Stimulated activated CD4-positive, alpha-beta T cell treated with anti-CD3 and anti-CD28 coated beads, Interleukin-4, amount 100 ng/mL, for 1 hour (primary cell): ENCODE results near the gene PYGO1.
"Not testable (repeated sequence)": the region's sequence is repeated elsewhere in the genome, so short reads cannot be mapped to it uniquely, and the experiment has no call there.

ENCODE experiments used
- DNase-seq: peaks from one replicate; pipeline ENCODE4 v3.0.0-alpha.2; 2020

Gene PYGO1, protein sequence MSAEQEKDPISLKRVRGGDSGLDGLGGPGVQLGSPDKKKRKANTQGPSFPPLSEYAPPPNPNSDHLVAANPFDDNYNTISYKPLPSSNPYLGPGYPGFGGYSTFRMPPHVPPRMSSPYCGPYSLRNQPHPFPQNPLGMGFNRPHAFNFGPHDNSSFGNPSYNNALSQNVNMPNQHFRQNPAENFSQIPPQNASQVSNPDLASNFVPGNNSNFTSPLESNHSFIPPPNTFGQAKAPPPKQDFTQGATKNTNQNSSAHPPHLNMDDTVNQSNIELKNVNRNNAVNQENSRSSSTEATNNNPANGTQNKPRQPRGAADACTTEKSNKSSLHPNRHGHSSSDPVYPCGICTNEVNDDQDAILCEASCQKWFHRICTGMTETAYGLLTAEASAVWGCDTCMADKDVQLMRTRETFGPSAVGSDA

DNA sequence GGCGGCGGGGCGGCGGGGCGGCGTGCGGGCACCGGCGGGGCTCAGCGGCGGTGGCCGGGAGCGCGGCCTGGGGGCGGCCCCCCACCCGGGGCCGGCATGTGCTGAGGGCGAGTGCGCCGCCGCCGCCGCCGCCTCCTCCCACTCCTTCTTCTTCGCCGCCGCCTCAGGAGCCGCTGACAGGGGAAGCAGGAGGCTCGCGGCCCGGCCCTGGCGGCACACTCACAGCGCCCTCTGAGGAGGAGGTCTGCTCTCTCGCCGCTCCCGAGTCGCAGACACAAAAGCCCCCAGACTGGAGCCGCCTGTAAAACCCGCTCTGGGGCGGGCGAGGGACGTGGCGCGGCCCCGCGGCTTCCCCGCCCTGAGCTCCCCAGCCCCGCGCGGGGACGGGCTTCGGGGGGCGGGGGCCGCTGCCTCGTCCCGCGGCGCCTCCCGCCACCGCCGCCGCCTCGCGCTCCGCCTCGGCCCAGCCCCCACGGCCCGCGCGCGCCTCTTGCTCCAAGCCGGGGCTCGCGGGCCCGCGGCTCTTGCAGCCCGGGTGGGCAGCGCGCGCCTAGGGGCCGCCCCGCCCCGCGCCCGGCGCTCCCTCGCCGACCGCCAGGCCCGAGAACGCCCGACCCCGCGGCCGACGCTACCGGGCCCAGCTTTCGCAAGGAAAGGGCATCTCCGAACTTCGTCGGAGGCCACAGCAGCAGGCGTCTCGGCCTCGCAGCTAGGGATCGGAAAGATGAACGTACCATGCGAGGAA, at the start of gene PYGO1:
TSS of gene PYGO1 (minus strand) at position 276 of the 745 bp plus-strand sequence. CDS start 462 bp downstream, outside the sequence.
- DNase-seq: peak; percentile 48

DNA sequence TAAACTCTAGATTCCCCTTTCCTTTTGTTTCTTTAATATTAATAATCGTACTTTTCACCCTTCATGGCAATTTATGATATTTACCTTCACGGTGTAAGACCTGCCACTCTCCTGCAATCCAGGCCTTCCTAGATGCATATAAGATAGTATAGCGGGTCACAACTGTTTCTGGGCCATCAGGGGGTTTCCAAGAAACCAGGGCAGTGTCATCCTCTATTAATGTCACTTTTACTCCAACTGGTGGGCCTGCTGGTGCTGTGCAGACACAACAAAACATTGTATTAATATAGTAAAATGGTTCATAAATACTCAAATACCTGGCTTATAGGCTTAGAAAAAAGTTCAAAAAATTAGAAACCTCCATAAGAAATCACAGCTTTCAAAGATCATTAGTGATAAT, 48.9 kb upstream of the PYGO1 start:
- no peak for DNase-seq

DNA sequence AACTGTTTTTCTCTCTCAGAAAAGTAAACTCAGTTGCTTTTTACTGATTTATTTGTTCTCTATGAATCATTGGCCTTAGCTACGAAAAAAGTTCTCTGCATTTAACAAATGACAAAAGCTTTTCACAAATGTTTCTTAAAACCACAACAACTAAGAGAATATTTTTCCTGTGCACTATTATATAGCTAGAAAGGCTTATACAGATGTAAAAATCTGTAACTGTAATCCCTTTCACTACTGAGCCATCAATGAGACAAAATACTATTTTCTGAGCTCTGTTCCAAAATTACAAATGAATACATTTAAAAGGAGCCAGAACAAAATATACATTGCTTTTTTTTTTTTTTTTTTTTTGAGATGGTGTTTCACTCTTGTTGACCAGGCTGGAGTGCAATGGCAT, 45.6 kb upstream of the PYGO1 start:
- DNase-seq: no peak

DNA sequence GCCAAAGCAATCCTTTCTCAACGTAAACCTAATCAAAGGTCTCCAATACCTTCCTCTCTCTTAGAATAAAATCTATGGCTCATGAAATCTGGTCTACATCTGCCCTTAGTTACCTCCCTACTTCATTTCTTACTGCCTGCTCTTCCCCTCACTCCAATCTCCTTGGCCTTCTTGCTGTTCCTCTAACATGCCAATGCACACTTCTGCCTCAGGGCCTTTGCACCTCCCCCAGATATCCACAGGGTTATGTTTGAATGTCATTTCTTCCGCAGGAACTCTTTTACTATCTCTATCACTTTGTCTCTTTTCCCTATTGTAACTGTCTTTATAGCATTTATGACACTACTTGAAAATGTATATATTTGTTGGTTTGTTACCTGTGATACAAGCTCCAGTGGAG, 44.3 kb upstream of the PYGO1 start:
- DNase-seq: no peak

DNA sequence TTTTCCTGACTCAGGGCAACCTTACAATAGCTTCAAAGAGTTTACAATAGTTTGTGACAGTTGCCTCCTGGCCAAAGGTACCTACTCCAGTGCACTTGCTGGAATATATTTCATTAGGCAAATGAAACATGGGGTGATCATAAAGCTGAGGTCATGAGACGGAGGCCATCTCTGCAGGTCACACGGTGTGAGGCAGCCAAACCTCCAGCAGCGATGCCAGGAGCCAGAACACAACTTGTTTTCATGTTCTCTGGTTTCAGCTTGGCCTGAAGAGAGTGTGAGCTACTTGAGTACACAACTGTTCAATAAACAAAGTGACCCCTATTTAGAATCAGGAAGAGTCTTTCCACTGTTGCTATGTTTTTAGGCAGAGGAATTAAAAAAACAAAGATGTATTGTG, 42.7 kb upstream of the PYGO1 start:
- DNase-seq: no peak

DNA sequence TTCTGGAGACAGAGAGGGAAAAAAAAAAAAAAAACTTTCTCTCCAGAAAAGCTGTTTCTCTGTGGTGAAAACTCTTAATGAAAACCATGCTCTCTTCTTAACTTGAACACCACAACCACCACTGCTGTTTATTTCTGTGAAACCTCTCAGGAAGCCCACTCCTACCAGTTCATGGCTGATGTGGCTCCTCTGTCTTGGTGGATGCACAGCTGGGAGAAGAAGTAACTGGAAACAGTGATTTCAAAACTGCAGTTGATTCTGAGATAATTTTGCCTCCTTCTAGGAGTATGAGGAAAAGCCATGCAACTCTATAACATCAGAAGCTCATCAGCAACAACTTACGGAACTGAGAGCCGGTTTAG, 40.2 kb upstream of the PYGO1 start:
- no peak for DNase-seq

DNA sequence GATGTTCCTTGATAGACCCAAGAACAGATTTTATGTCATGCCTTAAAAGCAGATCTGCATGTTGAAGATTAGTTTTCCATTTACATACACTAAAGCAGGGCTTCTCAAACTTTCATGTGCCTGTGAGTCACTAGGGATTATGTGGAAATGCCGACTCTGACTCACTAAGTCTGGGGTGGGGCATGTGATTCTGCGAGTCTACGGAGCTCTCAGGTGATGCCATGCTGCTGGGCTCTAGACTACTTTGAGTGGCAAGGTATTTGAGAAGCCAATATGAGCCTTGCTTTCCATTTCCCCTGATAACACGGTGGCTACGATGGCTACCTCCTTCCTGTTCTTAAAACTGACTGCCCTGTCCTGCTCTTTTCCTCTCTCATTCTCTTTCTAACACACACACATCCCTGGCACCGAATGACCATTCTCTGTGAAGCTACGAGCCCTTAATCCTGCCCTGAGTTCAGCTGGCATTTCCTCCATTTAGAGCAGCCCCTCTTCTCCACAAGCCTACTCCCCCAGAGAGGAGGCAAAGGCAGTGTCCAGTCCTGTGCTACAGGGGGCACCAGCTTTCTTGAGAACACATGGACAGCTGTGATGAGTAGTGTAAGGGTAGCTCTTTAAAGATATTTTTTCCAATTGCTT, 39.7 kb upstream of the PYGO1 start:
- no peak for DNase-seq

DNA sequence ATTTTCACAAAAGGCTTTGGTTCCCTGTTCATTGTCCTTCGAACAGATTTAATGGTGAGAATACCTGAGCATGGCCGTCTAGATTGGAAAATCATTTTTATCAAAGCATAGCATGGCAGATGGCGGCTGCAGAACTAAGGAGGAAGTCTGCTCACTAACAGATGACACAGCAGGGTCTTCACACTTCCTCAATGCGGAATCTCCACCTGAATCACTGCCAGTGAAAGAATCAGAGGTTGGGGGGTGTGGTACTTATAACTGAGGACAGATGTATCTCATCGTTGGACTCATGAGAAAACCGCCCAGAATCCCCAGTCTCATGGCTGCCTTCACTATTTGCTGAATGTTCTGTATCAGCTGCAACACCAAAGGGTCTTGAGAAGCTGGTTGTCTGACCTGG, 31.6 kb upstream of the PYGO1 start:
- DNase-seq: no peak

DNA sequence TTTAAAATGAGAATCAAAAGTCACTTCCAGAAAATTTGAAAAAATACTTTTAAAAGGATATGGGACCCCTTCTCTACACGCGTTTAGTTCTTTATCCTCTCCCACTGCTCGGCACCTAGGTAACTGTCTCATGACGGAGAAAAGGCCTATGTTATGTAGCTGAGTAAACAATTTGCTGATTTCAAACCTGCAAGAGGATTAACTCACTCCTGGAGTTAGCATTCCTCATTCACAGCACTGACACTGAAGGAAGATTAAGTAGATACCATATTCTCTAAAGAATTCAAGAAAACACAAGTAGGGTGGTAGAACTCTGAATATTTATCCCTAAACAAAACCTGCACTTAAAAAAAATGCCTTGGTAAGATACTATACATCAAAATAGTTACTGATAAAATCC, 30.2 kb upstream of the PYGO1 start:
- no peak for DNase-seq

DNA sequence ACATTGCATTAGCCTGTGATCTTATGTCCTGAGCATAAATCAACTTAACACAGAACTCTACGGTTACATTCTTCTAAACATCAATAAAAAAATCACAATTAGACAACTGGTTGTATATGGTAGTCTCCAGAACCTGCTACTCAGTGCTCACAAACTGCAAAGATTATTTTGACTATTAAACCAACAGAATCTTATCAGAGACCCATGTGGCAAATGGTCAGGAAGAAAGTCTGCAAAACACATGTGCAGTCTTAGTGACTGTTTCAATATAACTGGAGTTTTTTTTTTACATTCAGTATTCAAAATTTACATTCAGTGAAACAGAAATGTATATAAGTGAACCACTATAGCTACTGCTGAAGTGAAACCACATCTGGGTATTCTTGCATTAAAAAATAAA, 27.3 kb upstream of the PYGO1 start:
- DNase-seq: no peak

DNA sequence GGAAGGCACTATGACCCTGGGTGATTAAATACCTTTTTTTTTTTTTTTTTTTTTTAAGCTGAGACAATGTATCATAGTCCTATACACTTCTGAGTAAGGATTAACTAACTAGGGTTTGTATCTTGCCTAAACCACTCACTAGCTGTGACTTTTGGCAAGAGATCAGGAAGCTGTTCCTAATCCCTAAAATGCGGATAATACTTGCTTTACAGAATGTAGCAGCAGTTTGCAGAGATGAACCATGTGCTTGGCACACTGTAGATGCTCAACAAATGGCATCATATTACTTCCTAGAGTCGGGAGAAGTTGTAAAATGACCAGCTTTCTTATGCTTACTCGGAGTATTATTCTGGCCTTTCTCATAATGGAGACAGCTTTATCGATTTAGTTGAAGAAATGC, 25.6 kb upstream of the PYGO1 start:
- DNase-seq: no peak

DNA sequence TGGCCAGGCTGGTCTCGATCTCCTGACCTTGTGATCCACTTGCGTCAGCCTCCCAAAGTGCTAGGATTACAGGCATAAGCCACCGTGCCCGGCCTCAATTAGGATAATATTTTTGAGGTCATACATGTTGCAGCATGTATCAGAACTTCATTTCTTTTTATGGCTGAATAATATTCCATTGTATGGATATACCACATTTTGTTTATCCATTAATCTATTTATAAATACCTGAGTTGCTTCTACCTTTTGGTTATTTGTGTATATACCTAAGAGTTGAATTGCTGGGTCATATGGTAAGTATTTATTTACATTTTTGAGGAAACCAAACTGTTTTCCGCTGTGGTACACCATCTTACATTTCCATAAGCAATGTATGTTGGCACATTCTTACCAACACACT, 18.1 kb upstream of the PYGO1 start:
- no peak for DNase-seq

DNA sequence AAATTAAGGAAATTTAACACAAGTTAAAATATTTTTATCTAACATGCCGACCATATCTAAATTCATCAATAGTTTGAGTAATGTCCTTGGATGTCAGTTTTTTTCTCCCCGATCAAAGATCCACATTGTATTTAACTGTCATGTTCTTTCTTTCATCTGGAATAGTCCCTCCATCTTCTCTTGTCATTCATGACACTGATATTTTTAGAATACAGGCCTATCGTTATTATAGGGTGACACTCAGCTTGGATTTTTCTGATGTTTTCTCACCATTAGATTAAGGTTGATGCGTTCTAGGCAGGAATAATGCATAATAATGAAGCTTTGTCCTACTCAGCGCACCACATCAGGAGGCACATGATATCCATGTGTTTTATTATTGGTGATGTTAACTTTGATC, 13.2 kb upstream of the PYGO1 start:
- no peak for DNase-seq

DNA sequence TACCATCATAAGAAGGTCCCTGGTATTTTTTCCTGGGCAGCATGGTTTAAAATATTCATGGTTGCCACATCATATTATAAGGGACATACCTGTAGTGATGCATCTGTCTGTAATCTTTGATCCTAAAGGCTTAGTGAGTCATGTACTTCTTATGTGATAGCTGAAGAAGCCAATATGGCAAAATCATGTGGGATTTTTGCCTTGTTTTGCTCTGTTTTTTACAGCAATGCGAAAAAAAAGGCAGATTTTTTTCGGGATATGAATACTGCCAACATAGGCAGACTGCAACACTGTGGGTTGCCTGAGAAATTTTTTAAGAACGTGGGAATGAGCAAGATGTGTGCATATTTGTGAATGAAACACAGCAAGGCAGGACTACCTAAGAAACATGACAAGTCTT, 11.3 kb upstream of the PYGO1 start:
- DNase-seq: no peak

DNA sequence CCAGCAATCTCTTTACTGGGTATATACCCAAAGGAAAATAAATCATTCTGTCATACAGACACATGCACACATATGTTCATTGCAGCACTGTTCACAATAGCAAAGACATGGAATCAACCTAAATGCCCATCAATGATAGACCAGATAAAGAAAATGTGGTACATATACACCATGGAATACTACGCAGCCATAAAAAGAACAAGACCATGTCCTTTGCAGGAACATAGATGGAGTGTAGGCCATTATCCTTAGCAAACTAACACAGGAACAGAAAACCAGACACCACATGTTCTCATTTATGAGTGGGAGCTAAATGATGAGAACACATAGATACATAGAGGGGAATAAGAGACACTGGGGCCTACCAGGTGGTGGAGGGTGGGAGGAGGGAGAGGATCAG, 4.9 kb upstream of the PYGO1 start:
- not testable (repeated sequence) for DNase-seq

DNA sequence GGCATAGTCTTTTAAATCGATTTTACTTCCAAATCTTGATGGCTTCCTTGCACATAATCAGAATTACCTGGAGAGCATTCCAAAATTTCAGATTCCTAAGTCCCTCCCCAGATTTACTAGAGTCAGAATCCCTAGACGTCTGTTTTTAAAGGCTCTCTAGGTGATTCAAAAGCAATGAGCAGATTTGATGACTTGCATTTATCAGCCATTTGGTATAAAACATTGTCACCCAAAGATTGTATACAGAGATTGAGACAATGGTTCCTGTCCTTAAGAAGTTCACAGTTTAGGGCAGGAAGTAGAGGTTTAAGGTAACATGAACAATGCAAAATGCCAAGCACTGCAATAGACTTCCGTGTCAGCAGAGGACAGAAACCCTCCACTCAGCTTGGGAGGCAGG, 2.6 kb upstream of the PYGO1 start:
- no peak for DNase-seq

DNA sequence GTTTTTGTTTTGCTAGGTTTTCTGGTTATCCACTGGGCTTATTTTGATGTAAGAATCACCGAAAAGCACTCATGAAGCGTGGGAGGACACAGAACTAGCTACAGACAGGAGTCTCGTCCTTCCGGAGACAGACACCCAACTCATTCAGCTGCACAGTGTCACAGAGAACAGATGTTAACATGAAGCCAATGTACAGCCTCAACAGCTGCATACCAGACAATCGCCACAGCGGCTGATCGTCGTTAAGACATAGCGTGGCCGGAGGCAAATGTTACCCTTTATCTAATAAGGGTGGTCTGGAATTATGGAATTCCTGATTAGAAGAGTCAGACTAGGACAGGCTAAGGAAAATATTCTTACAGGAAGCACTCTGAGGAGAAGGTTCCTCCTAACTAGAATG, 1.1 kb upstream of the PYGO1 start:
- DNase-seq: no peak

DNA sequence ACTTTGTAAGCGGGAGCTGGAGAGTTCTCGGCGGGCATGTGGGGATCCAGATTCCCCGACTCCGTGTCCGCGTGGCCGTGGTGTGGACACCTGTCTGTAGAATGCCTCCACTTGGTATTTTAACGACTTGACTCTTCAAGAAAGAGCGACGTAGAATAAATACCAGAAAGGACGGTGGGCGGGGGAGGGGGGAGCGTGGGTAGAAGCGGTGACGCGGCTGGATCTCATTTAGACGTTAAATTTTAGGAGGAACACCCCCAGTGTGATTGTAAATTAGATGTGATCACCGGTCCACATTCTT, 620 bp upstream of the PYGO1 start:
- no peak for DNase-seq

DNA sequence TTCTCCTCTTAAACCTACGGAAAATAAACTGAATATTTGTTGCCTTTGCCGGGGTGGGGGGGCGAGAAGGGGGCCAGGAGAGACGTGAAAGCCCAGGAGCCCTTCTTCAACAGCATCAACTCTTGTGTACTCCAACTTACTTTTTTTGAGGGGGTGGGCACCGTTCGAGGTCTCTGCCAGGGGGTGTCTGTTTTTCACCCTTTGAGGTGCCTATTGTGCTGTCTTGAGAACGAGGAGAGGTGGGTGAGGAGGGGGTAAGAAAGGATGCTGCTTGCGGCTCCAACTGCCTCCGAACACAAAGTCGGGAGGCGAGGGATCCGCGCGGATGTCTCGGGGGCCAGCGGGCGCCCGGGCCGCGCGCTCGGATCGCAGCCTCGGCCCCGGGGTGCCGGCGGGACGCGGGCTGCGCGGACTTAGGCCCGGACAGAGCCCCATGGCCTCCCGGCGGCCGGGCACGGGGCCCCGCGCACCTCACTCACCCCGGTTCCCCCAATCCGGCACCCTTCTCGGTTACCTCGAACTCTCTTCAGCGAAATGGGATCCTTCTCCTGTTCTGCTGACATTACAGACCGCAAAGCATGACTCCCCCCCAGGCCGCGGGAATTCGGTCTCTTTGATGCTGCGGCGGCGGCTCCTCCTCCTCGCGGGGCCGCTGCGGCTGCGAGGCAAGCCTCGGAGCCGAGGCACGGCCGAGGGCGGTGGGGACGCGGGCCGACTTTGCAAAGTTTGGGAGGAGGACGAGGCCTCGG, 650 bp downstream of the PYGO1 start:
- no peak for DNase-seq

DNA sequence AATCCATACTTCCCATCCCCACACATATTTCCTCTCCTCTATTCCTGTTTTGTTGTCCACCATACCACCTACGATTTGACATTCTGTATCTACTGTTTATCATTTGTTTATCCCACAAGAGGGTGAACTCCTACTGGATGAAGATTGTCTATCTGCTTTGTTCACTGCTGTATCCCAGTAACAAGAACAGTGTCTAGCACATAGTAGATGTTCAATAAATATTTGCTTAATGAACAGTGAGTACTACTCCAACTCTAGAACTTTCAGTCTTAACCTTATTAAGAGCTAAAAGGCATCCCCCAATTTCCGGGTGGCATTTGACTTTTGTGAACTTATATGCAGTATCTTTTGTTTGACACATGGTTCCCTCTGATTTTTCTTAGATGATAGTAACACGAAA, 1.3 kb downstream of the PYGO1 start:
- DNase-seq: no peak

DNA sequence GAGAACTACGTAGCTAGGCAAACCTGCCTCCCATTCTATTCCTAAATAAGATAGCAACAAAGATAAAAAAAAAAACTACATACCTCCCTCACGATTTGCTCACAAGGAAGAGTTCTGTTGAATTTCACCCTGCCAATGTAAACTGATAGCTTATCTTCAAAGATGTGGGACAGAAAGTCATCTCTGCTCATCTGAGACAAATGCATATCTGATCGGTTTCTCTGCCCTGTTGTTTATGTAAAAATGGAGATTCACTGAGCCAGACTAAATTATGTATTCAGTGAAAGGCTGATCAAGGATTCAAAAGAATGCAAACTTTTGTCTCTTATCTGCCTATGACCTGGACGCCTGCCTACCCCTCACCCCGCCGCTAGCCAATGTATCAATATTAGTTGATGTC, 11.2 kb downstream of the PYGO1 start:
- no peak for DNase-seq

DNA sequence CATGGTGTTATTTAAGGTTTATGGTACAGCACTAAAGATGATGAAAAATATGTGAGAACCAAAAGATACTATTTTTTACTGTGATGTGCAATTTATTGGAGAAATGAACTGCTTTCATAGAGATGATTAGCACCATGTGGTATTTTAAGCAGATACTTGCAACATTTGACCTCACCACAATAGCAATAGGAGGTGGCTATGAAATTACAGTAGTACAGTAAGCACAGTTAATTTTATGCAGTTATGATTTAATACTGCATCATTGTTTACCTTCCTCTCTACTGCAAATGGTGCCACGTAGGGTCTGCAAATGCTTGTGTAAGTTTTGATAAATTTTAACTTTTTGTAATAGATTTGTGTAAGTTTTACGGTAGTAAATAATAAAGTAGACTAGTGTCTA, 14.0 kb downstream of the PYGO1 start:
- DNase-seq: no peak

DNA sequence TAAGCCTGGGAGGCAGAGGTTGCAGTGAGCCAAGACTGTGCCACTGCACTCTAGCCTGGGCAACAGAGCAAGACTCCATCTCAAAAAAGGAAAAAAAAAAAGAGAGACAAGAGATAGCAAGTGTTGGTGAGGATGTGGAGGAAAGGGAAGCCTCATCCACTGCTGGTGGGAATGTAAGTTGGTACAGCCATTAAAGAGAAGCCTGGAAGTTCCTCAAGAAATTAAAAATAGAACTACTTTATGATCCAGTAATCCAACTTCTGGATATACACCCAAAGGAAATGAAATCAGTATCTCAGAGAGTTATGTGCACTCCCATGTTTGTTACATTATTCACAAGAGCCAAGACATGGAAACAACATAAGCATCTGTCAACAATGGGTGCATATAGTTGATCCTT, 14.9 kb downstream of the PYGO1 start:
- DNase-seq: no peak
